Mammary epithelial cell (primary cell): Measurements from ENCODE around the gene TNFSF9.

Source experiments
- CTCF ChIP-seq, 2 donors: IDR thresholded peaks in 1 of 2; conservative IDR thresholded peaks in 1 of 2; 2 replicates each; pipeline ENCODE4 v1.5.1; 2011 to 2012; ENCODE audit warnings: inconsistent platforms in 2 of 2, low read length in 2 of 2, mild to moderate bottlenecking in 2 of 2, control low read depth in 1 of 2, low read depth in 1 of 2; ENCODE audit not compliant: insufficient read depth in 1 of 2; ENCODE audit errors: extremely low read depth in 1 of 2
- EZH2 ChIP-seq: IDR thresholded peaks from 2 replicates; pipeline ENCODE4 v1.6.1; 2012; ENCODE audit warnings: low read length, inconsistent platforms, borderline replicate concordance

DNA sequence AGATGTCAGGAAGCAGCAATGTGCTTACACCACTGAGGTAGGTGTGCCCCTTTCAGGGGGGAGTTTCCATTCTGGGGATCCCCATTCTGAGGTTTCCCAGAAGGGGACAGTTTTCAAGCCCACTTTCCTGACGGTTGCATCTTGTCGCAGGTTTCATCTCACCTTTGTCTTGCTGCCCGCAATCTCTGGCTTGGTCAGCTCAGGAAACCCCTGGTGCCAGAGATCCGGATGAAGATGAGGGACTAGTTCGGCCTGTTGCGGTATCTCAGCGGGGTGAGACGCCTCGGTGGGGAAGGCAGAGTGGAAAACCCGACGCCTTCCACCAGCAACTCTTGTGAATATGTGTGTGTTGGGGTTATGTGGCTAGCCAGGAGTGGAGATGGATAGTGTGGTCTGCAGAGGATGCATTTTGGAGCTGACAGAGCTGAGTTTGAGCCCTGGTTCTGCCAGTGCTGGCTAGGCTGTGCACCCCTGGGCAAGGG, 13.1 kb downstream of the TNFSF9 start:
- TF ChIP-seq CTCF (conservative IDR thresholded peaks at IDR 0.05 in 1 of 2, IDR thresholded peaks at IDR 0.05 in 1 of 2; ENCODE audit: extremely low read depth in 1 of 2, insufficient read depth in 1 of 2, low read depth in 1 of 2, low read length in 2 of 2): no peak
- TF ChIP-seq EZH2: no peak
